ENCODE results near the gene MAPK7.

MAPK7 gene

GRCh38 chr17:19410875-19411620, 32.8 kb downstream of the MAPK7 start, which contains the start of gene RNF112:
TSS of gene RNF112 (plus strand) at chr17:19411232. CDS start at chr17:19411409, 177 bp downstream.
- H3K4me3 ChIP-seq (ENCODE audit: low read length), result no peak within 1 kb of the TSS
- no peaks in the 10 kb centered on the region for H3K9me3 ChIP-seq (ENCODE audit: control insufficient read depth, insufficient read depth, low read length)
- no peaks in the 10 kb centered on the region for H3K27me3 ChIP-seq (ENCODE audit: control insufficient read depth, insufficient read depth, low read length)
- H3K27ac ChIP-seq (ENCODE audit: low read length), result no peak within 1 kb of the TSS
- H3K4me1 ChIP-seq (ENCODE audit: control insufficient read depth, insufficient read depth, low read length), result peaks cover 1% of the 10 kb centered on the region; the same call in 1 of the 2 replicates
- no peaks in the 10 kb centered on the region for H3K36me3 ChIP-seq (ENCODE audit: control insufficient read depth, insufficient read depth, low read length)
- WGBS (ENCODE audit: insufficient coverage, insufficient read length), result no CpG with 5 or more reads among the region's 23 CpGs
- no peak for DNase-seq (ENCODE audit: low read depth, low spot score)

GRCh38 chr17:19411631-19412030, 33.3 kb downstream of the MAPK7 start:
- DNase-seq (ENCODE audit: low read depth, low spot score), result no peak
- H3K9me3 ChIP-seq (ENCODE audit: control insufficient read depth, insufficient read depth, low read length), result no peaks in the 10 kb centered on the region
- H3K36me3 ChIP-seq (ENCODE audit: control insufficient read depth, insufficient read depth, low read length), result no peaks in the 10 kb centered on the region
- H3K27me3 ChIP-seq (ENCODE audit: control insufficient read depth, insufficient read depth, low read length), result no peaks in the 10 kb centered on the region
- no CpG with 5 or more reads among the region's 9 CpGs for WGBS (ENCODE audit: insufficient coverage, insufficient read length)
- peaks cover 1% of the 10 kb centered on the region; the same call in 1 of the 2 replicates for H3K4me1 ChIP-seq (ENCODE audit: control insufficient read depth, insufficient read depth, low read length)
- H3K27ac ChIP-seq (ENCODE audit: low read length), result no peak overlapping the region
- no peak overlapping the region for H3K4me3 ChIP-seq (ENCODE audit: low read length)

- Histone ChIP-seq H3K4me1 (ENCODE audit: control insufficient read depth, insufficient read depth, low read length) (peaks cover 1% of the 10 kb centered on the region; the same call in 1 of the 2 replicates), H3K36me3 (ENCODE audit: control insufficient read depth, insufficient read depth, low read length) (no peaks in the 10 kb centered on the region), H3K9me3 (ENCODE audit: control insufficient read depth, insufficient read depth, low read length) (no peaks in the 10 kb centered on the region), H3K27me3 (ENCODE audit: control insufficient read depth, insufficient read depth, low read length) (no peaks in the 10 kb centered on the region), H3K4me3 (ENCODE audit: low read length) (no peak overlapping the region), H3K27ac (ENCODE audit: low read length) (no peak overlapping the region)
- DNase-seq (ENCODE audit: low read depth, low spot score), result no peak
- no CpG with 5 or more reads among the region's 16 CpGs for WGBS (ENCODE audit: insufficient coverage, insufficient read length)
Measured at GRCh38 chr17:19412510-19412909, 34.2 kb downstream of the MAPK7 start.

GRCh38 chr17:19412984-19413383, 34.7 kb downstream of the MAPK7 start:
- Histone ChIP-seq H3K27ac (ENCODE audit: low read length) (no peak overlapping the region), H3K27me3 (ENCODE audit: control insufficient read depth, insufficient read depth, low read length) (no peaks in the 10 kb centered on the region), H3K4me3 (ENCODE audit: low read length) (no peak overlapping the region), H3K36me3 (ENCODE audit: control insufficient read depth, insufficient read depth, low read length) (no peaks in the 10 kb centered on the region), H3K9me3 (ENCODE audit: control insufficient read depth, insufficient read depth, low read length) (no peaks in the 10 kb centered on the region), H3K4me1 (ENCODE audit: control insufficient read depth, insufficient read depth, low read length) (peaks cover 1% of the 10 kb centered on the region; the same call in 1 of the 2 replicates)
- WGBS (ENCODE audit: insufficient coverage, insufficient read length), result no CpG with 5 or more reads among the region's 12 CpGs
- DNase-seq (ENCODE audit: low read depth, low spot score), result no peak

- H3K9me3 ChIP-seq (ENCODE audit: control insufficient read depth, insufficient read depth, low read length), result no peaks in the 10 kb centered on the region
- DNase-seq (ENCODE audit: low read depth, low spot score), result no peak
- H3K4me1 ChIP-seq (ENCODE audit: control insufficient read depth, insufficient read depth, low read length), result peaks cover 1% of the 10 kb centered on the region; the same call in 1 of the 2 replicates
- no peaks in the 10 kb centered on the region for H3K36me3 ChIP-seq (ENCODE audit: control insufficient read depth, insufficient read depth, low read length)
- no peak overlapping the region for H3K27ac ChIP-seq (ENCODE audit: low read length)
- H3K27me3 ChIP-seq (ENCODE audit: control insufficient read depth, insufficient read depth, low read length), result no peaks in the 10 kb centered on the region
- no CpG with 5 or more reads among the region's 5 CpGs for WGBS (ENCODE audit: insufficient coverage, insufficient read length)
- no peak overlapping the region for H3K4me3 ChIP-seq (ENCODE audit: low read length)
Measured at GRCh38 chr17:19413761-19414160, 35.5 kb downstream of the MAPK7 start.

- DNase-seq (ENCODE audit: low read depth, low spot score), result no peak
- no CpG with 5 or more reads among the region's 28 CpGs for WGBS (ENCODE audit: insufficient coverage, insufficient read length)
- no peaks in the 10 kb centered on the region for H3K27me3 ChIP-seq (ENCODE audit: control insufficient read depth, insufficient read depth, low read length)
- peaks cover 1% of the 10 kb centered on the region; the same call in 1 of the 2 replicates for H3K4me1 ChIP-seq (ENCODE audit: control insufficient read depth, insufficient read depth, low read length)
- H3K36me3 ChIP-seq (ENCODE audit: control insufficient read depth, insufficient read depth, low read length), result no peaks in the 10 kb centered on the region
- H3K27ac ChIP-seq (ENCODE audit: low read length), result no peak overlapping the region
- no peaks in the 10 kb centered on the region for H3K9me3 ChIP-seq (ENCODE audit: control insufficient read depth, insufficient read depth, low read length)
- no peak overlapping the region for H3K4me3 ChIP-seq (ENCODE audit: low read length)
Measured at GRCh38 chr17:19414396-19415280, 36.3 kb downstream of the MAPK7 start.

GRCh38 chr17:19415311-19415710, 37.0 kb downstream of the MAPK7 start:
- Histone ChIP-seq H3K27me3 (ENCODE audit: control insufficient read depth, insufficient read depth, low read length) (no peaks in the 10 kb centered on the region), H3K4me3 (ENCODE audit: low read length) (no peak overlapping the region), H3K9me3 (ENCODE audit: control insufficient read depth, insufficient read depth, low read length) (no peaks in the 10 kb centered on the region), H3K4me1 (ENCODE audit: control insufficient read depth, insufficient read depth, low read length) (peaks cover 1% of the 10 kb centered on the region; the same call in 1 of the 2 replicates), H3K27ac (ENCODE audit: low read length) (no peak overlapping the region), H3K36me3 (ENCODE audit: control insufficient read depth, insufficient read depth, low read length) (no peaks in the 10 kb centered on the region)
- no CpG with 5 or more reads among the region's 13 CpGs for WGBS (ENCODE audit: insufficient coverage, insufficient read length)
- DNase-seq (ENCODE audit: low read depth, low spot score), result no peak

- Histone ChIP-seq H3K27ac (ENCODE audit: low read length) (no peak overlapping the region), H3K9me3 (ENCODE audit: control insufficient read depth, insufficient read depth, low read length) (no peaks in the 10 kb centered on the region), H3K27me3 (ENCODE audit: control insufficient read depth, insufficient read depth, low read length) (no peaks in the 10 kb centered on the region), H3K4me1 (ENCODE audit: control insufficient read depth, insufficient read depth, low read length) (peaks cover 1% of the 10 kb centered on the region; the same call in 1 of the 2 replicates), H3K36me3 (ENCODE audit: control insufficient read depth, insufficient read depth, low read length) (no peaks in the 10 kb centered on the region), H3K4me3 (ENCODE audit: low read length) (no peak overlapping the region)
- no CpG with 5 or more reads among the region's 18 CpGs for WGBS (ENCODE audit: insufficient coverage, insufficient read length)
- no peak for DNase-seq (ENCODE audit: low read depth, low spot score)
Measured at GRCh38 chr17:19415806-19416775, 37.8 kb downstream of the MAPK7 start.

GRCh38 chr17:19417611-19418010, 39.3 kb downstream of the MAPK7 start:
- Histone ChIP-seq H3K9me3 (ENCODE audit: control insufficient read depth, insufficient read depth, low read length) (no peaks in the 10 kb centered on the region), H3K27ac (ENCODE audit: low read length) (no peak overlapping the region), H3K36me3 (ENCODE audit: control insufficient read depth, insufficient read depth, low read length) (no peaks in the 10 kb centered on the region), H3K4me3 (ENCODE audit: low read length) (no peak overlapping the region), H3K4me1 (ENCODE audit: control insufficient read depth, insufficient read depth, low read length) (no peaks in the 10 kb centered on the region; the same call in 1 of the 2 replicates), H3K27me3 (ENCODE audit: control insufficient read depth, insufficient read depth, low read length) (no peaks in the 10 kb centered on the region)
- WGBS (ENCODE audit: insufficient coverage, insufficient read length), result no CpG with 5 or more reads among the region's 3 CpGs
- DNase-seq (ENCODE audit: low read depth, low spot score), result no peak

All from iPS DF 6.9 (cell line).